CD4-positive, alpha-beta memory T cell (primary cell): ENCODE data around the gene TP53BP1. TPM values are rescaled to one million over a fixed set of nuclear protein-coding genes. Genes with fewer than 3 reads are reported as not detected.

Experiments
- CTCF ChIA-PET: fragments of 350-600 bp; sonication (Branson Sonifier 250); formaldehyde crosslinking; loops from one replicate; lab custom pipeline; 2021; ENCODE audit warnings: inconsistent platforms; ENCODE audit not compliant: partially characterized antibody; lab: Charles Lee
- POLR2A ChIA-PET: fragments of 350-600 bp; sonication (Branson Sonifier 250); formaldehyde crosslinking; loops from one replicate; lab custom pipeline; 2021; ENCODE audit not compliant: partially characterized antibody; lab: Charles Lee
- DNase-seq, 5 donors: peaks; one replicate each; pipeline versions ENCODE4 v3.0.0 to v3.0.0-alpha.2; 2020 to 2022; ENCODE audit warnings: mixed read lengths in 1 of 5
- H3K27ac ChIP-seq: one replicate; pipeline ENCODE4 v1.7.0; 2013; ENCODE audit warnings: low read depth, low read length
- H3K27me3 ChIP-seq: 2 replicates; pipeline ENCODE4 v1.7.0; 2013; ENCODE audit warnings: mild to moderate bottlenecking, low read length, moderate library complexity; ENCODE audit not compliant: insufficient read depth
- H3K36me3 ChIP-seq: 2 replicates; pipeline ENCODE4 v1.7.0; 2013; ENCODE audit warnings: mild to moderate bottlenecking, low read length, moderate library complexity; ENCODE audit not compliant: insufficient read depth
- H3K4me1 ChIP-seq: 2 replicates; pipeline ENCODE4 v1.7.0; 2013; ENCODE audit warnings: mild to moderate bottlenecking, low read length, moderate library complexity; ENCODE audit not compliant: insufficient read depth
- H3K4me3 ChIP-seq, 2 donors: one replicate each; pipeline ENCODE4 v1.7.0; 2013; ENCODE audit warnings: low read length in 2 of 2, mild to moderate bottlenecking in 1 of 2
- H3K9me3 ChIP-seq, 2 donors: one replicate each; pipeline ENCODE4 v1.7.0; 2013; ENCODE audit warnings: low read length in 2 of 2, control low read depth in 1 of 2; ENCODE audit not compliant: control insufficient read depth in 1 of 2
- H3K27ac Mint-ChIP-seq, 7 donors: one replicate each; pipeline ENCODE4 v1.8.0; 2020 to 2021; ENCODE audit warnings: mixed read lengths in 7 of 7, mild to moderate bottlenecking in 6 of 7, inconsistent platforms in 3 of 7, moderate library complexity in 3 of 7
- H3K27me3 Mint-ChIP-seq, 2 donors: one replicate each; pipeline ENCODE4 v1.8.0; 2020 to 2021; ENCODE audit warnings: mixed read lengths in 2 of 2
- H3K36me3 Mint-ChIP-seq, 2 donors: one replicate each; pipeline ENCODE4 v1.8.0; 2020 to 2021; ENCODE audit warnings: mixed read lengths in 2 of 2, inconsistent platforms in 1 of 2, mild to moderate bottlenecking in 1 of 2
- H3K4me1 Mint-ChIP-seq, 4 donors: one replicate each; pipeline ENCODE4 v1.8.0; 2020 to 2021; ENCODE audit warnings: mixed read lengths in 4 of 4, mild to moderate bottlenecking in 1 of 4
- H3K4me3 Mint-ChIP-seq, 8 donors: one replicate each; pipeline ENCODE4 v1.8.0; 2020 to 2021; ENCODE audit warnings: mixed read lengths in 8 of 8, mild to moderate bottlenecking in 7 of 8, moderate library complexity in 6 of 8, inconsistent platforms in 3 of 8
- H3K9me3 Mint-ChIP-seq, 8 donors: one replicate each; pipeline ENCODE4 v1.8.0; 2020 to 2021; ENCODE audit warnings: mixed read lengths in 8 of 8, mild to moderate bottlenecking in 5 of 8, inconsistent platforms in 3 of 8, moderate library complexity in 1 of 8
- intact Hi-C: fragments of 100-400 bp; cut with micrococcal nuclease; formaldehyde crosslinking; loops from one replicate; pipeline ENCODE4 v1.15.1; 2023
- polyA plus RNA-seq, 2 donors: library from polyadenylated mRNA; unstranded; fragments of 300-500 nt; fragmentation: Illumina TruSeq; gene quantifications; one replicate each; pipeline ENCODE4 v1.2.3, GENCODE V29; 2021
- total RNA-seq, 2 experiments: library from RNA; stranded (reverse); gene quantifications; one replicate each; pipeline ENCODE4 v1.2.3, GENCODE V29; 2021

The TP53BP1 gene
- total and polyA plus RNA-seq, 4 experiments from 2014 or later: 2.7 to 46.3 (median 25.5) TPM

DNA sequence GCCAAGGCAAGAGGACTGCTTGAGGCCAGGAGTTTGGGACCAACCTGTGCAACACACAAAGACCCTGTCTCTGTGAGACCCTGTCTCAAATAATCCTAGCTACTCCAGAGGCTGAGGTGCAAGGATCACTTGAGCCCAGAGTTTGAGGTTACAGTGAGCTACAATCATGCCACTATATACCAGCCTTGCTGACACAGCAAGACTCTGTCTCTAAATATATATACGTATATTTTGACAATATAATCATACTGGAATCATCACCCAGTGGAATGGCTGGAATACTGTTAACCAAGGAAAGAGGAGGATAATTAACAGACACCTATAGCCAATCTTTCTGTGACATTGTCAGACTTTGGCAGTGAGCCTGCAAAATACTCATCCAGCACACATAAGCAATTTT lies 15.5 kb upstream of the TP53BP1 start:
- H3K36me3 Mint-ChIP-seq: peaks cover 3 to 6% of the 10 kb centered on the region in 2 donors
- no peak for DNase-seq
- intact Hi-C loops: no loop called here
- no peak overlapping the region for H3K27ac ChIP-seq
- ChIA-PET POLR2A (no interaction called here), CTCF (no interaction called here)
- H3K27ac Mint-ChIP-seq: peak overlapping the region in 2 of 7 donors; percentile 30 to 42
- no peaks in the 10 kb centered on the region for H3K9me3 ChIP-seq
- H3K4me1 Mint-ChIP-seq: peaks cover 16 to 34% (median 27%) of the 10 kb centered on the region in 4 donors
- H3K4me1 ChIP-seq: peaks cover 28% of the 10 kb centered on the region
- H3K4me3 Mint-ChIP-seq: peak overlapping the region in 2 of 8 donors; percentile 21 to 24
- no peaks in the 10 kb centered on the region for H3K27me3 ChIP-seq
- H3K27me3 Mint-ChIP-seq: no peaks in the 10 kb centered on the region
- H3K9me3 Mint-ChIP-seq: no peaks in the 10 kb centered on the region
- H3K4me3 ChIP-seq: no peak overlapping the region
- H3K36me3 ChIP-seq: no peaks in the 10 kb centered on the region

DNA sequence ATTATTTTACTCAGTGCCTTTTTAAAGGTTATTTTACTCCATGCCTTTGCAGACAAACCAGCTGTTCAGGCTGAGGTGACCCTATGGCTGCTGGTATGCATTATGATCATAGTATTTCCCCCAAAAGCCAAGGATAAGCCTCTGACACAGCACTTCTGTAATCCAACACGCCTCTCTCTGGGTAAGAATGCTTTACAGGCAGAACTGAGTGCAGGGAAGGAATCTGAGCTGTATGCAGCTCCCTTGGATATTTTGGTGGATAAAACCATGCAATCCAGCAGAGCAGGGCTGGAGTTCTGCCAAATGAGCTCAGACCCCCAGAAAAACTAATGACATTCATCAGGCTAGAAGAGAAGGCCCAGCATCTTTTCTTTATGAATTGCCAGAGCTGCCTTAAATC lies 12.8 kb upstream of the TP53BP1 start:
- H3K27ac Mint-ChIP-seq: peak overlapping the region in 1 of 7 donors; percentile 12
- CTCF ChIA-PET: interaction anchor here (1.0 to 1.8 kb wide), 2 partner anchors 9 to 12 kb away, joined by 3 to 9 read pairs; partner anchors contain the start of gene TP53BP1

DNA sequence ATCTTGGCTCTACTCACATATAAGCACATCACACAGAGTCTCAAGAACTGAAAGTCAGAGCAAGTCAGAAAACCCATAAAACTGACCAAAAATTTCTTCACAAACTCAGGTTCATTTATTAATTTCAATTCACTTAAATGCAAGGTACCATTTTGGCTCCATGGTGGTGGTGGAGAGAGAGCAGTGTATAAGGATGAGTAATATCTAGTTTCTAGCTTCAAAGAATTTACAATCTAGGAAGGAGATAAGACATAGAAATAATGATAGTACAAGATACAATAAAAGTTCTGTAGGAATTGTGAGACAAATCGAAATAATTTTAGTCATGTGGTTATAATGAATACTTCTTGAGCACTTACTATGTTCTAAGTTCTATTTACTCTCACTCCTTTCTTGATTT lies 6.7 kb upstream of the TP53BP1 start:
- intact Hi-C loops: no loop called here
- Histone ChIP-seq H3K4me1 (no peaks in the 10 kb centered on the region), H3K27me3 (no peaks in the 10 kb centered on the region), H3K9me3 (no peaks in the 10 kb centered on the region), H3K36me3 (no peaks in the 10 kb centered on the region), H3K27ac (no peak overlapping the region), H3K4me3 (no peak overlapping the region)
- Mint-ChIP-seq H3K27ac (peak overlapping the region in 2 of 7 donors; percentile 15 to 46), H3K4me1 (peaks cover 0 to 2% (median under 1%) of the 10 kb centered on the region in 4 donors), H3K9me3 (no peaks in the 10 kb centered on the region), H3K27me3 (no peaks in the 10 kb centered on the region), H3K36me3 (peaks cover 2 to 3% of the 10 kb centered on the region in 2 donors), H3K4me3 (no peak overlapping the region)
- DNase-seq: no peak
- ChIA-PET POLR2A (interaction anchor here (0.6 kb wide), 1 partner anchor 11 kb away, joined by 6 read pairs; no protein-coding TSS in a partner anchor), CTCF (interaction anchor here (2.3 kb wide), 1 partner anchor 13 kb away, joined by 17 read pairs; no protein-coding TSS in a partner anchor)

More for the DNA sequence above, 12.8 kb upstream of the TP53BP1 start:
- Mint-ChIP-seq H3K36me3 (peaks cover 3 to 6% of the 10 kb centered on the region in 2 donors), H3K4me3 (no peak overlapping the region), H3K9me3 (no peaks in the 10 kb centered on the region), H3K27me3 (no peaks in the 10 kb centered on the region), H3K4me1 (peaks cover 9 to 23% (median 16%) of the 10 kb centered on the region in 4 donors)
- H3K36me3 ChIP-seq: no peaks in the 10 kb centered on the region
- H3K9me3 ChIP-seq: no peaks in the 10 kb centered on the region
- no peak overlapping the region for H3K27ac ChIP-seq
- intact Hi-C loops: no loop called here
- POLR2A ChIA-PET: interaction anchor here (1.2 kb wide), 1 partner anchor 13 kb away, joined by 5 read pairs; the partner anchor contains the start of gene TP53BP1
- no peak overlapping the region for H3K4me3 ChIP-seq
- H3K27me3 ChIP-seq: no peaks in the 10 kb centered on the region
- H3K4me1 ChIP-seq: peaks cover 17% of the 10 kb centered on the region
- DNase-seq: no peak

DNA sequence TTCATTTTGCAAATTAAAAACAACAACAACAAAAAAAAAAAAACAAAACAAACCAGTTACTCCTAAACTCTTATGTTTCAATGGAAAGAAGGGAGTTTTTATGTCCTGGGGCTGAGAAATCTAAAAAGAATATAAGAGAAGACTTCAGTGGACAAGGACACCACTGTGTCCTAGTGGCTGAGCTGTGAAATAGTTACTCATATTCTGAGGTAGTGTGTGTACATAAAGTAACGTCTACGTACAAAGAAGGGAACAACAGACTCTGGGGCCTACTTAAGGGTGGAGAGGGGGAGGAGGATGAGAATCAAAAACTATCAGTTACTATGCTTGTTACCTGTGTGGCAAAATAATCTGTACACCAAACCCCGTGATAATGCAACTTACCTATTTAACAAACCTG lies 6.0 kb upstream of the TP53BP1 start:
- Histone ChIP-seq H3K4me1 (no peaks in the 10 kb centered on the region), H3K36me3 (no peaks in the 10 kb centered on the region), H3K4me3 (no peak overlapping the region), H3K27ac (no peak overlapping the region), H3K9me3 (no peaks in the 10 kb centered on the region), H3K27me3 (no peaks in the 10 kb centered on the region)
- Mint-ChIP-seq H3K4me1 (peaks cover under 1 to 2% (median 1%) of the 10 kb centered on the region in 4 donors), H3K27me3 (no peaks in the 10 kb centered on the region), H3K4me3 (no peak overlapping the region), H3K9me3 (no peaks in the 10 kb centered on the region), H3K27ac (no peak overlapping the region), H3K36me3 (peaks cover 2 to 3% of the 10 kb centered on the region in 2 donors)
- ChIA-PET CTCF (interaction anchor here (1.0 kb wide), 1 partner anchor 12 kb away, joined by 3 read pairs; no protein-coding TSS in a partner anchor), POLR2A (no interaction called here)
- intact Hi-C loops: no loop called here
- DNase-seq: no peak

DNA sequence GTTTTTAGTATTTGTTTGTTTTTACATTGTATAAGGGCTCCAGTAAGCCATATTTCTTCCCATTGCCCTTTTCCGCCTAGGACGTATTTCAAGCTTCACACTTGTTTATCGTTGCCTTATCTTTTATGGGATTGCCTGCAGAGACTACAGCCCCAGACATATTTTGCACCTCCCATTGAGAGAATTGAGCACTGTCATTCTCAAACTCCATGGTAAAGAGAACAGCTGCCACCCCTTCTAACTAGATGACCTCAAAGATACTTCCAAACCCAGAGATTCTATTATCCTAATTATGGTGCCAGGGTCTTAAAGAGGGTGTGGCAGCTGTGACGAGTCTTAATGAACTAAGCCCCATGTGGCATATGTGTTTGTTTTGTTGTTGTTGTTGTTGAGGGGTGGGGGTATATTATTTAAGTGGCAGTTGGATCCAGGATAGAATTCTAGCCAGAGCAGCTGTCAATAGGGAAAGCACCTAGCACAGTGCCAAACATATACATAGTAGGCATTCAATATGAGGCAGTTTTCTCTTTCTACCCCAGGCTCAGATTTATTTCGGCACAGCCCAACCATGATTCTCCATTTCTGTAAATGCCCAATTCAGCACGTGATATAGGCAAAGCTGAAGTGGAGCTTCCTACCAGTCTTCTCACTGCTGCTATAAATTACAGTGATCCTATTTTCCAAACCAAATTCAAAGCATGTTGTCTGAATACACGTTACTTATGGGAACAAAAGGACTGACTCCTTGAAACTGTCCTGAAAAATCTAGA lies 932 bp upstream of the TP53BP1 start:
- intact Hi-C loops: loop anchor here (1.0 kb wide), 1 partner anchor 16 kb away; no protein-coding TSS in a partner anchor
- Histone ChIP-seq H3K4me1 (peaks cover 25% of the 10 kb centered on the region), H3K4me3 (peak overlapping the region; percentile 54 to 90), H3K9me3 (no peaks in the 10 kb centered on the region), H3K36me3 (no peaks in the 10 kb centered on the region), H3K27ac (peak overlapping the region; percentile 93), H3K27me3 (no peaks in the 10 kb centered on the region)
- Mint-ChIP-seq H3K36me3 (peaks cover 7 to 25% of the 10 kb centered on the region in 2 donors), H3K9me3 (no peaks in the 10 kb centered on the region), H3K4me3 (peak overlapping the region; percentile 94 to 99 (median 97)), H3K27me3 (no peaks in the 10 kb centered on the region), H3K4me1 (peaks cover 25 to 31% (median 29%) of the 10 kb centered on the region in 4 donors), H3K27ac (peak overlapping the region; percentile 92 to 100 (median 98))
- POLR2A ChIA-PET: interaction anchor here (1.2 to 5.5 kb wide), 4 partner anchors 10 to 29 kb away, joined by 3 to 97 read pairs (median 5); no protein-coding TSS in a partner anchor
- CTCF ChIA-PET: interaction anchor here (0.7 to 14.6 kb wide), 4 partner anchors 12 to 118 kb away, joined by 3 to 252 read pairs (median 3); no protein-coding TSS in a partner anchor
- DNase-seq: no peak

DNA sequence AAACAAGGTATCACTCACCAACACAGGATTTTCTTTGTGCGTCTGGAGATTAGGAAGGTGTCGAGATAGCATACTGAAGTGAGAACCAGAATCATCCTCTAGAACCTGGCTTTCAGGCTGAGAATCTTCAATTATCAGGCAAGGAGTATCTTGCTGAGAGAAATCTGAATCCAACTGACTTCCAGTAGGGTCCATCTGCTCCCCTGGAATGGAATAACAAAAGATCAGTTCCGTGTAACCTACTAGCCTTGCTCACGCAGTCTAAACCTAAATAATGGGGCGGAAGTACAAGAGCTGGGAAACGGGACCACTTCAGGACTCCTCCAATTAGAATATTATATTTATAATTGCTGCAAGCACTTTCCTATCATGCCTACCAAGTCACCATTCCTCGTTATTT lies 690 bp downstream of the TP53BP1 start:
- H3K27me3 Mint-ChIP-seq: no peaks in the 10 kb centered on the region
- POLR2A ChIA-PET: interaction anchor here (0.9 to 5.5 kb wide), 5 partner anchors 8 to 31 kb away, joined by 3 to 97 read pairs (median 5); no protein-coding TSS in a partner anchor
- Histone ChIP-seq H3K9me3 (no peaks in the 10 kb centered on the region), H3K27ac (peak overlapping the region; percentile 93), H3K27me3 (no peaks in the 10 kb centered on the region), H3K36me3 (no peaks in the 10 kb centered on the region), H3K4me1 (peaks cover 27% of the 10 kb centered on the region), H3K4me3 (peak overlapping the region; percentile 74 to 90)
- peaks cover 12 to 29% of the 10 kb centered on the region in 2 donors for H3K36me3 Mint-ChIP-seq
- no peak for DNase-seq
- peaks cover 29 to 38% (median 32%) of the 10 kb centered on the region in 4 donors for H3K4me1 Mint-ChIP-seq
- peak overlapping the region; percentile 92 to 100 (median 98) for H3K27ac Mint-ChIP-seq
- no peaks in the 10 kb centered on the region for H3K9me3 Mint-ChIP-seq
- intact Hi-C loops: no loop called here
- CTCF ChIA-PET: interaction anchor here (0.8 to 14.6 kb wide), 3 partner anchors 8 to 20 kb away, joined by 3 to 252 read pairs (median 4); no protein-coding TSS in a partner anchor
- peak overlapping the region; percentile 94 to 99 (median 97) for H3K4me3 Mint-ChIP-seq
